HCT116 (cell line): ENCODE data around the gene DOCK4. TPM values are rescaled to one million over a fixed set of nuclear protein-coding genes. Genes with fewer than 3 reads are reported as not detected.

Experiments used
- ATAC-seq: fragments of 200-7000 bp; cut with Tn5 transposase; 2 replicates; pipeline ENCODE4 v1.9.1; 2020; ENCODE audit warnings: mild to moderate bottlenecking, moderate library complexity
- BruUV-seq: library from RNA; stranded (reverse); fragments of 400-500 nt; replicated peaks from 2 replicates; lab custom pipeline; 2021; lab: Mats Ljungman, UMichigan
- CTCF ChIA-PET: fragments of 300-600 bp; sonication (Branson Sonifier 250); formaldehyde crosslinking; loops from one replicate; lab custom pipeline; 2021; ENCODE audit warnings: antibody characterized with exemption; lab: Charles Lee
- POLR2A ChIA-PET: fragments of 300-600, 350-600 bp; sonication (Branson Sonifier 250); formaldehyde crosslinking; loops from one replicate; lab custom pipeline; 2021; ENCODE audit warnings: antibody characterized with exemption; lab: Charles Lee
- RAD21 ChIA-PET, 2 experiments: fragments of 300-600 bp; sonication (Branson Sonifier 250); formaldehyde crosslinking; loops; one replicate each; lab custom pipeline; 2023; ENCODE audit warnings: low total read pairs in 2 of 2; ENCODE audit not compliant: uncharacterized antibody in 2 of 2, unreplicated experiment in 2 of 2, low non-redundant PET in 1 of 2; lab: Charles Lee
- DNase-seq: peaks from one replicate; pipeline ENCODE4 v3.0.0-alpha.2; 2010; ENCODE audit warnings: low read depth, low spot score
- H2AFZ ChIP-seq: fragments of 200-600 bp; shearing (Covaris generic), sonication (generic); 2 replicates; pipeline ENCODE4 v1.6.1; 2017; ENCODE audit warnings: low read depth, mixed run types, mixed read lengths, antibody characterized with exemption, low read length; ENCODE audit not compliant: poor library complexity, severe bottlenecking
- H3K27ac ChIP-seq: 2 replicates; pipeline ENCODE4 v1.5.1; 2012; ENCODE audit warnings: low read depth, low read length
- H3K27me3 ChIP-seq: fragments of 200-600 bp; sonication (generic); 2 replicates; pipeline ENCODE4 v1.6.1; 2016; ENCODE audit warnings: mixed run types, low read length, mixed read lengths; ENCODE audit not compliant: insufficient read depth
- H3K36me3 ChIP-seq, 2 experiments: fragments of 200-500 bp in 1 of 2; fragments of 200-600 bp in 1 of 2; sonication (Bioruptor generic) in 1 of 2; sonication (generic) in 1 of 2; 2 replicates each; pipeline versions ENCODE4 v1.5.1 to v1.6.1; 2014 to 2016; ENCODE audit warnings: low read length in 2 of 2, inconsistent platforms in 1 of 2, mixed read lengths in 1 of 2, mixed run types in 1 of 2; ENCODE audit not compliant: insufficient read depth in 2 of 2, control insufficient read depth in 1 of 2
- H3K4me1 ChIP-seq, 2 experiments: fragments of 200-600 bp in 1 of 2; sonication (generic) in 1 of 2; 2 replicates each; pipeline versions ENCODE4 v1.5.1 to v1.6.1; 2012 to 2017; ENCODE audit warnings: low read length in 2 of 2, inconsistent platforms in 1 of 2, mild to moderate bottlenecking in 1 of 2, mixed read lengths in 1 of 2, mixed run types in 1 of 2, moderate library complexity in 1 of 2; ENCODE audit not compliant: insufficient read depth in 2 of 2, control insufficient read depth in 1 of 2
- H3K4me2 ChIP-seq: fragments of 200-600 bp; sonication (generic); 2 replicates; pipeline ENCODE4 v1.6.1; 2017; ENCODE audit warnings: mixed run types, low read length, mixed read lengths
- H3K4me3 ChIP-seq, 2 experiments: fragments of 200-600 bp in 1 of 2; sonication (generic) in 1 of 2; replicated peaks in 1 of 2; 2 replicates each; pipeline ENCODE4 v1.5.1; 2011 to 2016; ENCODE audit warnings: low read length in 2 of 2, control low read depth in 1 of 2, low read depth in 1 of 2, mild to moderate bottlenecking in 1 of 2, mixed read lengths in 1 of 2, mixed run types in 1 of 2
- H3K79me2 ChIP-seq: fragments of 200-600 bp; sonication (generic); 2 replicates; pipeline ENCODE4 v1.6.1; 2017; ENCODE audit warnings: mild to moderate bottlenecking, mixed run types, low read length, moderate library complexity, mixed read lengths; ENCODE audit not compliant: insufficient read depth
- H3K9ac ChIP-seq: fragments of 200-600 bp; sonication (generic); 2 replicates; pipeline ENCODE4 v1.6.1; 2016; ENCODE audit warnings: low read length, mixed read lengths
- H3K9me2 ChIP-seq: fragments of 200-600 bp; sonication (generic), shearing (Covaris generic); 2 replicates; pipeline ENCODE4 v1.6.1; 2017; ENCODE audit warnings: mixed run types, mild to moderate bottlenecking, moderate library complexity; ENCODE audit not compliant: insufficient read depth
- H3K9me3 ChIP-seq, 2 experiments: fragments of 200-500 bp in 1 of 2; fragments of 200-600 bp in 1 of 2; sonication (Bioruptor generic) in 1 of 2; sonication (generic) in 1 of 2; 2 replicates each; pipeline ENCODE4 v1.6.1; 2014 to 2017; ENCODE audit warnings: low read length in 2 of 2, mixed read lengths in 2 of 2, inconsistent platforms in 1 of 2, low read depth in 1 of 2, mild to moderate bottlenecking in 1 of 2, mixed run types in 1 of 2, moderate library complexity in 1 of 2; ENCODE audit not compliant: control insufficient read depth in 1 of 2, insufficient read depth in 1 of 2
- H4K20me1 ChIP-seq: fragments of 200-600 bp; sonication (generic), shearing (Covaris generic); 2 replicates; pipeline ENCODE4 v1.6.1; 2017; ENCODE audit warnings: mixed run types, mild to moderate bottlenecking, moderate library complexity; ENCODE audit not compliant: insufficient read depth
- CBX3 ChIP-seq: IDR thresholded peaks from 2 replicates; pipeline ENCODE4 v1.6.1; 2012; ENCODE audit warnings: low read depth
- CTCF ChIP-seq, 3 experiments: fragments of 200-600 bp in 1 of 3; sonication (generic) in 1 of 3; IDR thresholded peaks in 2 of 3; conservative IDR thresholded peaks in 1 of 3; 2 replicates each; pipeline ENCODE4 v1.5.1; 2012 to 2017; ENCODE audit warnings: low read depth in 2 of 3, low read length in 2 of 3, antibody characterized with exemption in 1 of 3, borderline replicate concordance in 1 of 3, control low read depth in 1 of 3, mild to moderate bottlenecking in 1 of 3, mixed read lengths in 1 of 3, mixed run types in 1 of 3, moderate library complexity in 1 of 3; ENCODE audit not compliant: insufficient read depth in 1 of 3
- EZH2phosphoT487 ChIP-seq: fragments of 200-600 bp; IDR thresholded peaks from 2 replicates; pipeline ENCODE4 v1.6.1; 2018; ENCODE audit warnings: antibody characterized with exemption, borderline replicate concordance
- FOSL1 ChIP-seq: IDR thresholded peaks from 2 replicates; pipeline ENCODE4 v1.6.1; 2012; ENCODE audit warnings: low read depth
- MAX ChIP-seq: IDR thresholded peaks from 2 replicates; pipeline ENCODE4 v1.6.1; 2012
- POLR2A ChIP-seq: IDR thresholded peaks from 2 replicates; pipeline ENCODE4 v1.7.0; 2011; ENCODE audit warnings: borderline replicate concordance; ENCODE audit not compliant: insufficient read depth, insufficient read length; ENCODE audit errors: extremely low read depth
- YY1 ChIP-seq: IDR thresholded peaks from 2 replicates; pipeline ENCODE4 v1.6.1; 2011; ENCODE audit warnings: low read length, low read depth, moderate library complexity, mild to moderate bottlenecking; ENCODE audit not compliant: insufficient replicate concordance; ENCODE audit errors: extremely low read depth
- intact Hi-C: fragments of 100-400 bp; cut with micrococcal nuclease; formaldehyde crosslinking; loops from 2 replicates; pipeline ENCODE4 v1.10.0; 2022
- total RNA-seq: library from RNA; stranded (reverse); gene quantifications from one replicate; pipeline ENCODE4 v1.2.1, GENCODE V29; 2021; ENCODE audit not compliant: unreplicated experiment

The DOCK4 gene
- total RNA-seq, 1 experiment from 2014 or later, result 2.2 TPM

GRCh38 chr7:112073530-112073929, 132.7 kb downstream of the DOCK4 start:
- H3K9me3 ChIP-seq, result no peaks in the 10 kb centered on the region
- POLR2A ChIA-PET, result no interaction called here
- H3K9me2 ChIP-seq, result no peaks in the 10 kb centered on the region
- DNase-seq (no peak), ATAC-seq (no peak)
- no peak for TF ChIP-seq POLR2A
- no peak for TF ChIP-seq CBX3
- no peak overlapping the region for H3K9ac ChIP-seq
- CTCF ChIA-PET, result no interaction called here
- no peaks in the 10 kb centered on the region for H4K20me1 ChIP-seq
- RAD21 ChIA-PET, result no interaction called here
- H3K4me1 ChIP-seq, result no peaks in the 10 kb centered on the region
- no peaks in the 10 kb centered on the region for H3K36me3 ChIP-seq
- no peaks in the 10 kb centered on the region for H3K79me2 ChIP-seq
- no peak overlapping the region for H3K4me2 ChIP-seq
- H2AFZ ChIP-seq, result no peak overlapping the region
- intact Hi-C loops, result no loop called here
- no peak overlapping the region for H3K27ac ChIP-seq
- H3K4me3 ChIP-seq, result no peak overlapping the region
- no peaks in the 10 kb centered on the region for H3K27me3 ChIP-seq
- BruUV-seq, result no TSS peak

- Histone ChIP-seq H3K4me2 (no peak overlapping the region), H3K9me3 (no peaks in the 10 kb centered on the region), H2AFZ (no peak overlapping the region), H3K79me2 (no peaks in the 10 kb centered on the region), H3K4me3 (no peak overlapping the region), H3K27ac (no peak overlapping the region), H3K27me3 (no peaks in the 10 kb centered on the region), H3K36me3 (no peaks in the 10 kb centered on the region), H3K4me1 (no peaks in the 10 kb centered on the region), H3K9ac (no peak overlapping the region), H4K20me1 (no peaks in the 10 kb centered on the region), H3K9me2 (no peaks in the 10 kb centered on the region)
- intact Hi-C loops, result no loop called here
- no TSS peak for BruUV-seq
- TF ChIP-seq FOSL1 (no peak), YY1 (no peak), CTCF (IDR thresholded peaks at IDR 0.05 in 2 of 3, conservative IDR thresholded peaks at IDR 0.05 in 1 of 3; ENCODE audit: borderline replicate concordance in 1 of 3, insufficient read depth in 1 of 3, low read depth in 2 of 3, low read length in 2 of 3) (no peak), EZH2phosphoT487 (no peak), MAX (no peak)
- DNase-seq (no peak), ATAC-seq (no peak)
- ChIA-PET POLR2A (no interaction called here), RAD21 (no interaction called here), CTCF (no interaction called here)
Observed at GRCh38 chr7:112072541-112073245, 133.5 kb downstream of the DOCK4 start.
